Activated naive CD4-positive, alpha-beta T cell treated with anti-CD3 and anti-CD28 coated beads, Interleukin-2, amount 10 ng/mL, durations not matched to agents 7 days and 5 days (primary cell): ENCODE measurements around the gene ATAD2B.

ENCODE experiments used
- CTCF ChIA-PET: fragments of 350-600 bp; sonication (Branson Sonifier 250); formaldehyde crosslinking; loops from one replicate; lab custom pipeline; 2021; ENCODE audit warnings: antibody characterized with exemption; lab: Charles Lee
- DNase-seq: peaks from one replicate; pipeline ENCODE4 v3.0.0-alpha.2; 2020
- H3K27ac Mint-ChIP-seq: one replicate; pipeline ENCODE4 v1.8.0; 2021; ENCODE audit warnings: mild to moderate bottlenecking, moderate library complexity, mixed read lengths
- H3K27me3 Mint-ChIP-seq: one replicate; pipeline ENCODE4 v1.8.0; 2021; ENCODE audit warnings: mild to moderate bottlenecking, mixed read lengths
- H3K36me3 Mint-ChIP-seq: one replicate; pipeline ENCODE4 v1.8.0; 2021; ENCODE audit warnings: mixed read lengths
- H3K4me1 Mint-ChIP-seq: one replicate; pipeline ENCODE4 v1.8.0; 2021; ENCODE audit warnings: mixed read lengths
- H3K4me3 Mint-ChIP-seq: one replicate; pipeline ENCODE4 v1.8.0; 2021; ENCODE audit warnings: mild to moderate bottlenecking, moderate library complexity, mixed read lengths
- H3K9me3 Mint-ChIP-seq: one replicate; pipeline ENCODE4 v1.8.0; 2021; ENCODE audit warnings: mixed read lengths

ATAD2B gene

GRCh38 chr2:23926290-23926749 lies 603 bp downstream of the ATAD2B start:
- DNase-seq = peak; percentile 50
- CTCF ChIA-PET = interaction anchor here (0.6 to 4.4 kb wide), 20 partner anchors 13 to 433 kb away, joined by 3 to 45 read pairs (median 4); partner anchors contain the start of genes FAM228B, ITSN2, SF3B6 and TP53I3
- Mint-ChIP-seq H3K4me1 (peaks cover 47% of the 10 kb centered on the region), H3K27me3 (peaks cover 3% of the 10 kb centered on the region), H3K36me3 (peaks cover 7% of the 10 kb centered on the region), H3K9me3 (no peaks in the 10 kb centered on the region), H3K27ac (peak overlapping the region; percentile 100), H3K4me3 (peak overlapping the region; percentile 99)

- no peaks in the 10 kb centered on the region for H3K9me3 Mint-ChIP-seq
- peaks cover 3% of the 10 kb centered on the region for H3K27me3 Mint-ChIP-seq
- H3K36me3 Mint-ChIP-seq = peaks cover 7% of the 10 kb centered on the region
- H3K4me3 Mint-ChIP-seq = peak overlapping the region; percentile 99
- peak overlapping the region; percentile 100 for H3K27ac Mint-ChIP-seq
- CTCF ChIA-PET = interaction anchor here (0.9 to 4.4 kb wide), 8 partner anchors 13 to 158 kb away, joined by 3 to 45 read pairs (median 4); partner anchors contain the start of genes TP53I3 and UBXN2A
- H3K4me1 Mint-ChIP-seq = peaks cover 47% of the 10 kb centered on the region
- peak; percentile 78 for DNase-seq
Measured at GRCh38 chr2:23925702-23926289, 1.1 kb downstream of the ATAD2B start.

- Mint-ChIP-seq H3K9me3 (no peaks in the 10 kb centered on the region), H3K4me1 (peaks cover 46% of the 10 kb centered on the region), H3K27ac (no peak overlapping the region), H3K27me3 (peaks cover 3% of the 10 kb centered on the region), H3K36me3 (peaks cover 7% of the 10 kb centered on the region), H3K4me3 (peak overlapping the region; percentile 99)
- no peak for DNase-seq
- CTCF ChIA-PET = interaction anchor here (1.0 to 4.4 kb wide), 7 partner anchors 14 to 159 kb away, joined by 4 to 45 read pairs (median 5); partner anchors contain the start of genes TP53I3 and UBXN2A
Measured at GRCh38 chr2:23924589-23925359, 2.1 kb downstream of the ATAD2B start.

- Mint-ChIP-seq H3K36me3 (peaks cover 4% of the 10 kb centered on the region), H3K9me3 (no peaks in the 10 kb centered on the region), H3K27ac (no peak overlapping the region), H3K27me3 (no peaks in the 10 kb centered on the region), H3K4me3 (no peak overlapping the region), H3K4me1 (peaks cover 32% of the 10 kb centered on the region)
- CTCF ChIA-PET = no interaction called here
- DNase-seq = no peak
Measured at GRCh38 chr2:23918837-23919489, 8.0 kb downstream of the ATAD2B start.

GRCh38 chr2:23916727-23917405 lies 10.1 kb downstream of the ATAD2B start:
- H3K27me3 Mint-ChIP-seq = no peaks in the 10 kb centered on the region
- no peak for DNase-seq
- H3K36me3 Mint-ChIP-seq = peaks cover 8% of the 10 kb centered on the region
- no peaks in the 10 kb centered on the region for H3K9me3 Mint-ChIP-seq
- no peak overlapping the region for H3K27ac Mint-ChIP-seq
- H3K4me3 Mint-ChIP-seq = no peak overlapping the region
- CTCF ChIA-PET = no interaction called here
- peaks cover 26% of the 10 kb centered on the region for H3K4me1 Mint-ChIP-seq

GRCh38 chr2:23915327-23915726 lies 11.6 kb downstream of the ATAD2B start:
- Mint-ChIP-seq H3K4me3 (no peak overlapping the region), H3K9me3 (no peaks in the 10 kb centered on the region), H3K36me3 (peaks cover 10% of the 10 kb centered on the region), H3K4me1 (peaks cover 26% of the 10 kb centered on the region), H3K27ac (no peak overlapping the region), H3K27me3 (no peaks in the 10 kb centered on the region)
- DNase-seq = no peak
- CTCF ChIA-PET = no interaction called here

- CTCF ChIA-PET = no interaction called here
- no peak overlapping the region for H3K27ac Mint-ChIP-seq
- H3K4me3 Mint-ChIP-seq = no peak overlapping the region
- no peak for DNase-seq
- H3K4me1 Mint-ChIP-seq = peaks cover 13% of the 10 kb centered on the region
- no peaks in the 10 kb centered on the region for H3K9me3 Mint-ChIP-seq
- no peaks in the 10 kb centered on the region for H3K27me3 Mint-ChIP-seq
- H3K36me3 Mint-ChIP-seq = peaks cover 6% of the 10 kb centered on the region
Measured at GRCh38 chr2:23912054-23912453, 14.9 kb downstream of the ATAD2B start.

- Mint-ChIP-seq H3K36me3 (no peaks in the 10 kb centered on the region), H3K27me3 (no peaks in the 10 kb centered on the region), H3K4me3 (no peak overlapping the region), H3K9me3 (no peaks in the 10 kb centered on the region), H3K4me1 (no peaks in the 10 kb centered on the region), H3K27ac (no peak overlapping the region)
- CTCF ChIA-PET = interaction anchor here (0.6 to 1.2 kb wide), 2 partner anchors 20 to 81 kb away, joined by 3 to 4 read pairs; no protein-coding TSS in a partner anchor
- no peak for DNase-seq
Measured at GRCh38 chr2:23905155-23905554, 21.8 kb downstream of the ATAD2B start.

- H3K4me1 Mint-ChIP-seq = no peaks in the 10 kb centered on the region
- no peaks in the 10 kb centered on the region for H3K36me3 Mint-ChIP-seq
- no peak overlapping the region for H3K4me3 Mint-ChIP-seq
- no peaks in the 10 kb centered on the region for H3K27me3 Mint-ChIP-seq
- no peak overlapping the region for H3K27ac Mint-ChIP-seq
- DNase-seq = no peak
- no peaks in the 10 kb centered on the region for H3K9me3 Mint-ChIP-seq
- CTCF ChIA-PET = interaction anchor here (1.2 kb wide), 1 partner anchor 20 kb away, joined by 4 read pairs; no protein-coding TSS in a partner anchor
Measured at GRCh38 chr2:23904692-23905091, 22.2 kb downstream of the ATAD2B start.

GRCh38 chr2:23904215-23904614 lies 22.7 kb downstream of the ATAD2B start:
- H3K27me3 Mint-ChIP-seq = no peaks in the 10 kb centered on the region
- no peaks in the 10 kb centered on the region for H3K9me3 Mint-ChIP-seq
- H3K36me3 Mint-ChIP-seq = no peaks in the 10 kb centered on the region
- CTCF ChIA-PET = interaction anchor here (1.2 kb wide), 1 partner anchor 21 kb away, joined by 4 read pairs; no protein-coding TSS in a partner anchor
- no peak overlapping the region for H3K4me3 Mint-ChIP-seq
- no peak overlapping the region for H3K27ac Mint-ChIP-seq
- no peak for DNase-seq
- H3K4me1 Mint-ChIP-seq = no peaks in the 10 kb centered on the region

- DNase-seq = no peak
- no peaks in the 10 kb centered on the region for H3K27me3 Mint-ChIP-seq
- no peaks in the 10 kb centered on the region for H3K4me1 Mint-ChIP-seq
- no peak overlapping the region for H3K27ac Mint-ChIP-seq
- no peaks in the 10 kb centered on the region for H3K9me3 Mint-ChIP-seq
- CTCF ChIA-PET = no interaction called here
- no peaks in the 10 kb centered on the region for H3K36me3 Mint-ChIP-seq
- no peak overlapping the region for H3K4me3 Mint-ChIP-seq
Measured at GRCh38 chr2:23903034-23903433, 23.9 kb downstream of the ATAD2B start.

GRCh38 chr2:23901966-23902846 lies 24.7 kb downstream of the ATAD2B start:
- Mint-ChIP-seq H3K27me3 (no peaks in the 10 kb centered on the region), H3K9me3 (no peaks in the 10 kb centered on the region), H3K4me3 (no peak overlapping the region), H3K27ac (no peak overlapping the region), H3K4me1 (peaks cover 3% of the 10 kb centered on the region), H3K36me3 (no peaks in the 10 kb centered on the region)
- CTCF ChIA-PET = no interaction called here
- DNase-seq = no peak
